K562 (cell line): ENCODE data around the gene CHST15. TPM values are rescaled to one million over a fixed set of nuclear protein-coding genes. Genes with fewer than 3 reads are reported as not detected.

Source experiments
- ATAC-seq: fragments of 200-7000 bp; cut with Tn5 transposase; 3 replicates; pipeline ENCODE4 v1.9.1; 2020; ENCODE audit warnings: moderate library complexity
- BruUV-seq: library from RNA; stranded (reverse); fragments of 400-500 nt; replicated peaks from 2 replicates; lab custom pipeline; 2021; lab: Mats Ljungman, UMichigan
- CTCF ChIA-PET: fragments of 300-600 bp; formaldehyde crosslinking; extraction: SDS; loops from one replicate; lab custom pipeline; 2021; ENCODE audit warnings: low intra/inter-chr PET ratio; lab: Yijun Ruan, JAX
- POLR2A ChIA-PET: fragments of 300-600, 350-650 bp; sonication (Branson Sonifier 250); formaldehyde crosslinking; extraction: SDS; loops from one replicate; lab custom pipeline; 2021; ENCODE audit warnings: antibody characterized with exemption, inconsistent platforms; lab: Yijun Ruan, JAX
- DNase-seq, 4 experiments: peaks; one replicate each; pipeline versions ENCODE4 v3.0.0 to v3.0.0-alpha.2; 2011 to 2018; ENCODE audit warnings: low spot score in 3 of 4, mixed read lengths in 3 of 4; ENCODE audit errors: extremely low read depth in 1 of 4
- FAIRE-seq: peaks from 2 replicates; lab custom pipeline; 2011; peaks lifted over from hg19 to GRCh38; lab: Jason Lieb, UNC
- H2AFZ ChIP-seq: 2 replicates; pipeline ENCODE4 v1.6.0; 2011; ENCODE audit warnings: low read depth, low read length, control low read depth, inconsistent platforms
- H3K27ac ChIP-seq: fragments of 200-600 bp; 3 replicates; pipeline ENCODE4 v1.8.0; 2011; ENCODE audit warnings: low read depth, mild to moderate bottlenecking, control low read depth, inconsistent platforms, low read length, moderate library complexity, mixed read lengths; ENCODE audit errors: extremely low read depth
- H3K27me3 ChIP-seq, 2 experiments: fragments of 300-600 bp in 1 of 2; 2 replicates in 1 of 2; 3 replicates in 1 of 2; pipeline versions ENCODE4 v1.6.0 to v1.8.0; 2011; ENCODE audit warnings: inconsistent platforms in 2 of 2, low read length in 2 of 2, mild to moderate bottlenecking in 1 of 2, mixed read lengths in 1 of 2, moderate library complexity in 1 of 2; ENCODE audit not compliant: control insufficient read depth in 2 of 2, insufficient read depth in 2 of 2
- H3K36me3 ChIP-seq: fragments of 300-600 bp; 3 replicates; pipeline ENCODE4 v1.8.0; 2011; ENCODE audit warnings: mild to moderate bottlenecking, low read length, inconsistent platforms; ENCODE audit not compliant: control insufficient read depth, insufficient read depth
- H3K4me1 ChIP-seq, 2 experiments: fragments of 200-600 bp in 1 of 2; replicated peaks in 1 of 2; 2 replicates in 1 of 2; 3 replicates in 1 of 2; pipeline versions ENCODE4 v1.5.1 to v1.8.0; 2011; ENCODE audit warnings: inconsistent platforms in 2 of 2, low read length in 2 of 2, mild to moderate bottlenecking in 1 of 2, mixed read lengths in 1 of 2, moderate library complexity in 1 of 2; ENCODE audit not compliant: control insufficient read depth in 2 of 2, insufficient read depth in 2 of 2
- H3K4me2 ChIP-seq: 2 replicates; pipeline ENCODE4 v1.6.1; 2011; ENCODE audit warnings: low read length, control low read depth, inconsistent platforms, mixed read lengths; ENCODE audit not compliant: insufficient read depth
- H3K4me3 ChIP-seq: fragments of 200-600 bp; sonication (generic), shearing (Covaris generic); 2 replicates; pipeline ENCODE4 v1.5.1; 2016; ENCODE audit warnings: control low read depth, inconsistent platforms
- H3K79me2 ChIP-seq: fragments of 200-600 bp; 3 replicates; pipeline ENCODE4 v1.8.0; 2011; ENCODE audit warnings: low read length, inconsistent platforms; ENCODE audit not compliant: control insufficient read depth, insufficient read depth
- H3K9ac ChIP-seq, 2 experiments: 2 replicates each; pipeline versions ENCODE4 v1.6.0 to v1.6.1; 2011; ENCODE audit warnings: low read depth in 2 of 2, low read length in 2 of 2, control low read depth in 1 of 2, inconsistent platforms in 1 of 2, mild to moderate bottlenecking in 1 of 2, mixed read lengths in 1 of 2; ENCODE audit not compliant: insufficient read depth in 1 of 2
- H3K9me1 ChIP-seq: one replicate; pipeline ENCODE4 v1.6.0; 2011; ENCODE audit warnings: inconsistent platforms, mild to moderate bottlenecking, low read length, moderate library complexity; ENCODE audit not compliant: control insufficient read depth, insufficient read depth
- H3K9me3 ChIP-seq: replicated peaks from 2 replicates; pipeline ENCODE4 v1.5.1; 2011; ENCODE audit warnings: low read depth, low read length, inconsistent platforms; ENCODE audit not compliant: control insufficient read depth, insufficient read depth
- H4K20me1 ChIP-seq: replicated peaks from 2 replicates; pipeline ENCODE4 v1.6.1; 2011; ENCODE audit warnings: low read length, inconsistent platforms, mixed read lengths; ENCODE audit not compliant: control insufficient read depth, insufficient read depth
- GATAD2B ChIP-seq: fragments of 450-650 bp; IDR thresholded peaks from 2 replicates; pipeline ENCODE4 v1.6.1; 2017; ENCODE audit warnings: mild to moderate bottlenecking, borderline replicate concordance
- HNRNPL ChIP-seq: fragments of 200-400 bp; formaldehyde crosslinking; IDR thresholded peaks from 2 replicates; pipeline ENCODE4 v1.6.1; 2017; ENCODE audit warnings: low read depth, mild to moderate bottlenecking, low read length
- LCOR ChIP-seq: sonication (generic); formaldehyde crosslinking; IDR thresholded peaks from 2 replicates; pipeline ENCODE4 v1.8.0; 2022; ENCODE audit warnings: mild to moderate bottlenecking, missing genetic modification reagents
- PHF21A ChIP-seq: fragments of 450-650 bp; IDR thresholded peaks from 2 replicates; pipeline ENCODE4 v1.6.1; 2017; ENCODE audit warnings: low read depth, borderline replicate concordance
- RAD21 ChIP-seq, 2 experiments: fragments of 250-450 bp in 1 of 2; fragments of 450-650 bp in 1 of 2; sonication (Bioruptor Pico) in 1 of 2; formaldehyde crosslinking in 1 of 2; IDR thresholded peaks in 1 of 2; conservative IDR thresholded peaks in 1 of 2; 2 replicates each; pipeline versions ENCODE4 v1.4.0 to v1.8.0; 2020 to 2022; ENCODE audit warnings: mild to moderate bottlenecking in 2 of 2, moderate library complexity in 1 of 2
- RB1 ChIP-seq: fragments of 450-650 bp; IDR thresholded peaks from 2 replicates; pipeline ENCODE4 v1.6.1; 2017; ENCODE audit warnings: low read depth, mild to moderate bottlenecking
- STAG1 ChIP-seq: sonication (generic); formaldehyde crosslinking; IDR thresholded peaks from 2 replicates; pipeline ENCODE4 v1.5.0; 2020; ENCODE audit warnings: missing genetic modification reagents, borderline replicate concordance
- TFAP4 ChIP-seq: sonication (generic); formaldehyde crosslinking; IDR thresholded peaks from 2 replicates; pipeline ENCODE4 v1.8.0; 2022; ENCODE audit warnings: missing genetic modification reagents, mild to moderate bottlenecking, moderate library complexity, borderline replicate concordance
- ZFP36 ChIP-seq: fragments of 150-350 bp; IDR thresholded peaks from 2 replicates; pipeline ENCODE4 v1.6.1; 2018; ENCODE audit warnings: low read length, low read depth; ENCODE audit not compliant: partially characterized antibody
- WGBS: fragments of 100-300 bp; shearing (Covaris generic); methylation state at CpG from one replicate; pipeline ENCODE4 v1.1.6; 2016; ENCODE audit warnings: low coverage, mixed read lengths; ENCODE audit not compliant: insufficient coverage; ENCODE audit errors: missing lambda C conversion rate; 5-methylcytosine and 5-hydroxymethylcytosine counted together
- in situ Hi-C: fragments of 300-500 bp; cut with MboI; formaldehyde crosslinking; loops from 4 replicates; pipeline ENCODE4 v1.15.0; 2018; ENCODE audit warnings: inconsistent platforms, mixed read lengths
- intact Hi-C: fragments of 100-400 bp; cut with micrococcal nuclease; formaldehyde crosslinking; loops from 2 replicates; pipeline ENCODE4 v1.14.2; 2022
- polyA plus RNA-seq, 8 experiments: library from polyadenylated mRNA; depleted of rRNA in 4 of 8; stranded (reverse) in 5 of 8; unstranded in 3 of 8; fragments of >200 nt; fragmentation: Nextera tagmentation in 2 of 8; fragmentation: Illumina TruSeq in 1 of 8; extraction: Ambion mirVana in 2 of 8; extraction: Trizol in 1 of 8; gene quantifications; 2 replicates each; pipeline versions ENCODE4 v1.2.1 to v1.2.3, GENCODE V29; 2011 to 2014; ENCODE audit warnings: inconsistent platforms in 1 of 8, missing spikeins in 1 of 8
- total RNA-seq, 7 experiments: library from RNA; depleted of rRNA in 6 of 7; stranded (reverse); fragments of >200 nt in 6 of 7; fragmentation: Illumina TruSeq in 2 of 7; extraction: Trizol in 2 of 7; gene quantifications; 2 replicates each; pipeline versions ENCODE4 v1.2.1 to v1.2.3, GENCODE V29; 2011 to 2021; ENCODE audit warnings: low replicate concordance in 1 of 7
- TF ChIP-seq, protein P1 (sequence below): sonication (generic); formaldehyde crosslinking; IDR thresholded peaks from 2 replicates; pipeline ENCODE4 v1.8.0; 2022; ENCODE audit warnings: mild to moderate bottlenecking, missing genetic modification reagents
- TF ChIP-seq, protein P2 (sequence below): fragments of 450-650 bp; formaldehyde crosslinking; IDR thresholded peaks from 2 replicates; pipeline ENCODE4 v1.4.0; 2020; ENCODE audit warnings: mild to moderate bottlenecking, moderate library complexity

Gene CHST15
- total and polyA plus RNA-seq, 9 of the 15 experiments (the other 6 are each of a cell fraction or from before 2014, with no cell fraction given) = 0.04 to 0.16 (median 0.08) TPM

DNA sequence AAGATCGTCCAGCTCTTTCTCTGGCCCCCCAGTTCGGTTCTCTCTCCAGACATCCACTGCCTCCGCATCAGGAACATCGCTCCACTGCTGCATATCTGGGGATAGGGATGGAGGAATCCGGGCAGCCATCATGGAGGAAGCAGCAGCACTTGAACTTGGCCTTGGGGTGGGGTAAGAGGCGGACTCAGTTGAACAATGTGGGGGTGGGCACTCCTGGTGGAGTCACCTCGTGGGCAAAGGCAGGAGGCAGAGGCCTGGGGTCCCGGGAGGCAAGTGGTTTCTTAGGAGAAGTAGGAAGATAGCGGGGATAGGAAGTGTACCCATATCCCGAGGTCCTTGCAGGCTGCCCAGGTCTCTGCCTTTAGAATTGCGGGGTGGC lies 98.3 kb downstream of the CHST15 start:
- H2AFZ ChIP-seq = no peak overlapping the region
- H3K27ac ChIP-seq = no peak overlapping the region
- H3K4me2 ChIP-seq = no peak overlapping the region
- FAIRE-seq = no peak
- H3K79me2 ChIP-seq = no peaks in the 10 kb centered on the region
- CTCF ChIA-PET = interaction anchor here (0.6 to 2.3 kb wide), 2 partner anchors 395 to 574 kb away, joined by 3 to 26 read pairs; no protein-coding TSS in a partner anchor
- in situ Hi-C loops = no loop called here
- H4K20me1 ChIP-seq = no peaks in the 10 kb centered on the region
- H3K4me1 ChIP-seq = peaks cover 0 to 12% of the 10 kb centered on the region in 2 experiments; a peak in 2 of 5 replicates
- intact Hi-C loops = no loop called here
- no peaks in the 10 kb centered on the region for H3K9me3 ChIP-seq
- no peak for ATAC-seq
- no peaks in the 10 kb centered on the region for H3K27me3 ChIP-seq
- H3K36me3 ChIP-seq = no peaks in the 10 kb centered on the region
- H3K9ac ChIP-seq = no peak overlapping the region
- no peak overlapping the region for H3K4me3 ChIP-seq
- WGBS = 34% methylated on average over 10 of the region's 11 CpGs
- no TSS peak for BruUV-seq
- no peak for DNase-seq
- POLR2A ChIA-PET = no interaction called here
- TF ChIP-seq ZFP36 (peak; percentile 86), PHF21A (no peak)
- H3K9me1 ChIP-seq = no peaks in the 10 kb centered on the region

DNA sequence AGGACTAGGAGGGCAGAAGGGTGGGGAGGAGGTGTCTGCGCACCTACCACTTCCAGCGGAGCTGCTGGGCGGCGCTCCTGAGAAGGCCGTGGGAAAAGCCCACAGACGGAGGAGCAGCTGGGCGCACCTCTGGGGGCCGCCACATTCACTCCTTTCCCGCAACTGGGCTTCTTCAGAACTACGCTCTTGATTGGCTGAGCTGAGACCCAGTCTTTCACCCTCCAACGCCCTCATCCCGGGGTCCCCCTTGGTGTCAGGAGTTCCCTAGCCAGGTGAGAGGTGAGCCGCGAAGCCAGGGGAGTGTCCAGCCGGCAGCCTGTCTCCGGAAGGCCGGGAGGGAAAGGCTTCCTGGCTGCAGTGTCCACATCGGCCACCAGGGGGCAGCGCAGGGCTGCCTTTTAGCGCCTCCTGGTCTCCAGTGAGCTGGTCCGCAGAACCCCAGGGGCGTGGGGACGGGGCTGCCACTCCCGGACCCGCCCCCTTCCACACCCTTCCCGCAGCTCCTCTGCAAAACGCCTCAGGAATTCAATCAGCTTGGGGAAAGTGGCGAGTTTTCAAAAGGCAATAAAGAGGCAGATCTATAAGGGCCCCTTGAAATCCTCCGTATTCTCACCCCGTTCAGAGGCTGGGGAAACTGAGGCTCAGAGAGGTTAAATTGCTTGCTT lies 98.8 kb downstream of the CHST15 start:
- Histone ChIP-seq H3K27me3 (no peaks in the 10 kb centered on the region), H3K36me3 (no peaks in the 10 kb centered on the region), H3K9ac (no peak overlapping the region; a peak in 1 of 4 replicates), H3K79me2 (no peaks in the 10 kb centered on the region), H4K20me1 (no peaks in the 10 kb centered on the region), H3K4me1 (peaks cover 0 to 12% of the 10 kb centered on the region in 2 experiments; a peak in 2 of 5 replicates), H3K4me3 (no peak overlapping the region), H3K27ac (no peak overlapping the region), H3K4me2 (peak overlapping the region; percentile 60), H3K9me3 (no peaks in the 10 kb centered on the region), H2AFZ (peak overlapping the region; percentile 91), H3K9me1 (no peaks in the 10 kb centered on the region)
- DNase-seq = peak; percentile 76 to 86 (median 82)
- WGBS = 5% methylated on average over 21 of the region's 30 CpGs
- BruUV-seq = no TSS peak
- intact Hi-C loops (loop anchor here (1.0 kb wide), 1 partner anchor 395 kb away; no protein-coding TSS in a partner anchor), in situ Hi-C loops (no loop called here)
- peak; percentile 97 for ATAC-seq
- POLR2A ChIA-PET = interaction anchor here (0.6 kb wide), 1 partner anchor 396 kb away, joined by 3 read pairs; no protein-coding TSS in a partner anchor
- FAIRE-seq = peak; percentile 54
- CTCF ChIA-PET = interaction anchor here (0.6 to 2.3 kb wide), 2 partner anchors 395 to 574 kb away, joined by 3 to 26 read pairs; no protein-coding TSS in a partner anchor
- TF ChIP-seq RB1 (peak; percentile 72; the same call in 1 of the 2 replicates), GATAD2B (no peak), RAD21 (CRISPR knock-in tag; conservative IDR thresholded peaks at IDR 0.05 in 1 of 2, IDR thresholded peaks at IDR 0.05 in 1 of 2) (peak; percentile 77 to 84), TFAP4 (CRISPR knock-in tag) (peak; percentile 44; the same call in 1 of the 2 replicates), LCOR (CRISPR knock-in tag) (0 out of 2 replicates have a peak, but pooled peaks have one; percentile 22), HNRNPL (no peak), STAG1 (CRISPR knock-in tag) (peak; percentile 78; the same call in 1 of the 2 replicates)
- TF ChIP-seq, protein P1, sequence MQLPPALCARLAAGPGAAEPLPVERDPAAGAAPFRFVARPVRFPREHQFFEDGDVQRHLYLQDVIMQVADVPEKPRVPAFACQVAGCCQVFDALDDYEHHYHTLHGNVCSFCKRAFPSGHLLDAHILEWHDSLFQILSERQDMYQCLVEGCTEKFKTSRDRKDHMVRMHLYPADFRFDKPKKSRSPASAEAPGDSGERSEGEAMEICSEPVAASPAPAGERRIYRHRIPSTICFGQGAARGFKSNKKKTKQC = no peak
- TF ChIP-seq, protein P2, sequence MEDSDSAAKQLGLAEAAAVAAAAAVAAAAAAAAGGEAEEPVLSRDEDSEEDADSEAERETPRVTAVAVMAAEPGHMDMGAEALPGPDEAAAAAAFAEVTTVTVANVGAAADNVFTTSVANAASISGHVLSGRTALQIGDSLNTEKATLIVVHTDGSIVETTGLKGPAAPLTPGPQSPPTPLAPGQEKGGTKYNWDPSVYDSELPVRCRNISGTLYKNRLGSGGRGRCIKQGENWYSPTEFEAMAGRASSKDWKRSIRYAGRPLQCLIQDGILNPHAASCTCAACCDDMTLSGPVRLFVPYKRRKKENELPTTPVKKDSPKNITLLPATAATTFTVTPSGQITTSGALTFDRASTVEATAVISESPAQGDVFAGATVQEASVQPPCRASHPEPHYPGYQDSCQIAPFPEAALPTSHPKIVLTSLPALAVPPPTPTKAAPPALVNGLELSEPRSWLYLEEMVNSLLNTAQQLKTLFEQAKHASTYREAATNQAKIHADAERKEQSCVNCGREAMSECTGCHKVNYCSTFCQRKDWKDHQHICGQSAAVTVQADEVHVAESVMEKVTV = peak; percentile 54
